ENCODE results near the gene RTP3. TPM values are rescaled to one million over a fixed set of nuclear protein-coding genes. Genes with fewer than 3 reads are reported as not detected.

Gene RTP3
- total RNA-seq, 2 experiments from 2014 or later: not detected

- peaks cover 11% of the 10 kb centered on the region for H3K9me3 Mint-ChIP-seq
- H3K27ac Mint-ChIP-seq: no peak overlapping the region
- no peak overlapping the region for H3K4me3 Mint-ChIP-seq
- TF ChIP-seq, protein P1, sequence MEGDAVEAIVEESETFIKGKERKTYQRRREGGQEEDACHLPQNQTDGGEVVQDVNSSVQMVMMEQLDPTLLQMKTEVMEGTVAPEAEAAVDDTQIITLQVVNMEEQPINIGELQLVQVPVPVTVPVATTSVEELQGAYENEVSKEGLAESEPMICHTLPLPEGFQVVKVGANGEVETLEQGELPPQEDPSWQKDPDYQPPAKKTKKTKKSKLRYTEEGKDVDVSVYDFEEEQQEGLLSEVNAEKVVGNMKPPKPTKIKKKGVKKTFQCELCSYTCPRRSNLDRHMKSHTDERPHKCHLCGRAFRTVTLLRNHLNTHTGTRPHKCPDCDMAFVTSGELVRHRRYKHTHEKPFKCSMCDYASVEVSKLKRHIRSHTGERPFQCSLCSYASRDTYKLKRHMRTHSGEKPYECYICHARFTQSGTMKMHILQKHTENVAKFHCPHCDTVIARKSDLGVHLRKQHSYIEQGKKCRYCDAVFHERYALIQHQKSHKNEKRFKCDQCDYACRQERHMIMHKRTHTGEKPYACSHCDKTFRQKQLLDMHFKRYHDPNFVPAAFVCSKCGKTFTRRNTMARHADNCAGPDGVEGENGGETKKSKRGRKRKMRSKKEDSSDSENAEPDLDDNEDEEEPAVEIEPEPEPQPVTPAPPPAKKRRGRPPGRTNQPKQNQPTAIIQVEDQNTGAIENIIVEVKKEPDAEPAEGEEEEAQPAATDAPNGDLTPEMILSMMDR (IDR thresholded peaks at IDR 0.05): no peak
- H3K27me3 Mint-ChIP-seq: peaks cover 6% of the 10 kb centered on the region
- POLR2A ChIA-PET: no interaction called here
- DNase-seq (no peak), ATAC-seq (no peak)
- H3K36me3 Mint-ChIP-seq (ENCODE audit: low read depth): no peaks in the 10 kb centered on the region
- CTCF ChIA-PET: interaction anchor here (2.2 to 2.4 kb wide), 2 partner anchors 17 to 396 kb away, joined by 5 to 8 read pairs; no protein-coding TSS in a partner anchor
- intact Hi-C loops (cut with micrococcal nuclease): no loop called here
- H3K4me1 Mint-ChIP-seq (ENCODE audit: low read depth): no peaks in the 10 kb centered on the region
These were observed 26.3 kb upstream of the RTP3 start for GRCh38 chr3:46471371-46471914.

DNA sequence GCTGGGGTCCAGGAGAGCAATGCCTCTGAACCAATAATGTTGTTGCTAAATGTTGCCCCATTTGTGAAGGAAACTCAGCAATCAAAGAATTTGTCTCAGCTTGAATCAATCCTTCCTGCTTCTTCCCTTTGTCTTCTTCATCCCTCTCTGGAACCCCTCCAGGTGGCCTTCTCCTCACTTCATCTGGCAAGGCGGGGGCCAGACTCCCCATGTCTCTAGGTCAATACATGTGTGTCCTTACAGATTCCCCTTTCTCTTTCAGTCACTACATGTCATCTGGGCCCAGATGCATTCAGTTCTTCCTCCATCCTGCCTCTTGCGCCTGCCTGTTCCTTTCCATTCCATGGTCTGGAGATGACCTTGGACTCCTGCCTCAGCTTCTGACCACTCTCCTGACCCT, 25.0 kb upstream of the RTP3 start:
- Mint-ChIP-seq H3K27ac (no peak overlapping the region), H3K27me3 (peaks cover 11% of the 10 kb centered on the region), H3K4me3 (no peak overlapping the region), H3K36me3 (ENCODE audit: low read depth) (no peaks in the 10 kb centered on the region), H3K9me3 (peaks cover 11% of the 10 kb centered on the region), H3K4me1 (ENCODE audit: low read depth) (no peaks in the 10 kb centered on the region)
- DNase-seq (no peak), ATAC-seq (no peak)
- intact Hi-C loops (cut with micrococcal nuclease): no loop called here
- TF ChIP-seq, protein P1 (IDR thresholded peaks at IDR 0.05): no peak
- POLR2A ChIA-PET: no interaction called here
- CTCF ChIA-PET: interaction anchor here (0.6 to 2.4 kb wide), 2 partner anchors 16 to 86 kb away, joined by 3 to 8 read pairs; no protein-coding TSS in a partner anchor

GRCh38 chr3:46477145-46477544, 20.6 kb upstream of the RTP3 start:
- DNase-seq (no peak), ATAC-seq (no peak)
- TF ChIP-seq, protein P1 (IDR thresholded peaks at IDR 0.05): no peak
- H3K27me3 Mint-ChIP-seq: peaks cover 15% of the 10 kb centered on the region
- no peak overlapping the region for H3K4me3 Mint-ChIP-seq
- peaks cover 11% of the 10 kb centered on the region for H3K9me3 Mint-ChIP-seq
- ChIA-PET CTCF (interaction anchor here (0.8 to 5.4 kb wide), 4 partner anchors 12 to 153 kb away, joined by 3 to 47 read pairs (median 4); no protein-coding TSS in a partner anchor), POLR2A (no interaction called here)
- no peak overlapping the region for H3K27ac Mint-ChIP-seq
- no peaks in the 10 kb centered on the region for H3K4me1 Mint-ChIP-seq (ENCODE audit: low read depth)
- intact Hi-C loops (cut with micrococcal nuclease): no loop called here
- H3K36me3 Mint-ChIP-seq (ENCODE audit: low read depth): no peaks in the 10 kb centered on the region

DNA sequence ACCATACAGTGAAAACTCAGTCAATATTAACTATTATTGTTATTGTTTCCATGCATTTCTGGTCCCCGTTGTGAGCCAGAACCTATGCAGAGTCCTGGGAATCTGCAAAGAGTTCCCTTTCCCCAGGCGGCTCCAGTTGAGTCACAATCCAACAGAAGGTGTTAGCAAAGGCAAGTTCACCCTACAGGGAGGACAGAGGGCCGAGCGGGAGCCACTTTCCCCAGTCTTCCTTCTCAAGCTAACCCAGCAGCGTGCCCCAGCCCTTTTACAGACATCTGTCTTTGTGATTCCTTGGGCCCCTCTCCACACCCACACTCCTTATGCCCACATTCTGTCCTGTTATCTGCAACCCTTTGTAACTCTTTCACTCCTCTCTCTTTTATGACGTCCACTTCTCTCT, 20.0 kb upstream of the RTP3 start:
- Mint-ChIP-seq H3K27me3 (peaks cover 15% of the 10 kb centered on the region), H3K4me3 (no peak overlapping the region), H3K36me3 (ENCODE audit: low read depth) (no peaks in the 10 kb centered on the region), H3K27ac (no peak overlapping the region), H3K9me3 (peaks cover 11% of the 10 kb centered on the region), H3K4me1 (ENCODE audit: low read depth) (no peaks in the 10 kb centered on the region)
- TF ChIP-seq, protein P1 (IDR thresholded peaks at IDR 0.05): no peak
- intact Hi-C loops (cut with micrococcal nuclease): no loop called here
- CTCF ChIA-PET: interaction anchor here (1.3 to 5.4 kb wide), 2 partner anchors 11 to 152 kb away, joined by 3 to 47 read pairs; no protein-coding TSS in a partner anchor
- no peak for DNase-seq
- no peak for ATAC-seq
- POLR2A ChIA-PET: no interaction called here

DNA sequence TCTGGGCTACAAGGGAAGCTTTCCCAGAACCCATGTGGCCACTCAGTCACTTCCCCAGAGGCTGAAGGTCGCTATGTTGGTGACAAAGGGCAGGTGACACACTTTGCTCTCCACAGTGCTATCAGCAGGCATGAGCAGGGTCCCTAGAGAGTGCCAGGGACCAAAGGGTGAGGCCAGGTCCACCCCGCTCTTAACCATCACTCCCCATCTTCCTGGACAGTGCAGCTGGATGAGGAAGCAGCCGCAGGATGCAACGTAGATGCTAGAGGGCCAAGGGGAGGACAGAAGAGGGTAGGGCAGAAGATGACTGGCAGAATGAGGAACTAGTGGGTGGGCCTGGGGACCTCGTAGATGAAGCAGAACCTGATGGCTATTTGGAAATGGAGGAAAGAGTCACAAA, 19.4 kb upstream of the RTP3 start:
- H3K27me3 Mint-ChIP-seq: peaks cover 15% of the 10 kb centered on the region
- ChIA-PET CTCF (interaction anchor here (5.4 kb wide), 1 partner anchor 11 kb away, joined by 47 read pairs; no protein-coding TSS in a partner anchor), POLR2A (no interaction called here)
- H3K36me3 Mint-ChIP-seq (ENCODE audit: low read depth): no peaks in the 10 kb centered on the region
- H3K9me3 Mint-ChIP-seq: peaks cover 11% of the 10 kb centered on the region
- intact Hi-C loops (cut with micrococcal nuclease): no loop called here
- DNase-seq (no peak), ATAC-seq (no peak)
- TF ChIP-seq, protein P1 (IDR thresholded peaks at IDR 0.05): no peak
- H3K4me1 Mint-ChIP-seq (ENCODE audit: low read depth): no peaks in the 10 kb centered on the region
- no peak overlapping the region for H3K4me3 Mint-ChIP-seq
- H3K27ac Mint-ChIP-seq: no peak overlapping the region

Data from activated CD8-positive, alpha-beta T cell treated with anti-CD3 and anti-CD28 coated beads for 36 hours (primary cell).